ENCODE measurements around the gene CSMD2.

Gene CSMD2

GRCh38 chr1:33687000-33687399 lies 478.0 kb downstream of the CSMD2 start:
- Histone ChIP-seq H3K79me2 (ENCODE audit: insufficient read depth, low read length) (no peaks in the 10 kb centered on the region), H3K4me3 (ENCODE audit: low read depth in 1 of 2, low read length in 2 of 2) (no peak overlapping the region), H3K4me2 (ENCODE audit: insufficient read depth, low read length) (no peak overlapping the region), H3K36me3 (ENCODE audit: insufficient read depth, low read length) (no peaks in the 10 kb centered on the region), H3K9ac (ENCODE audit: low read depth, low read length) (no peak overlapping the region), H2AFZ (ENCODE audit: low read depth, low read length) (no peak overlapping the region), H3K27me3 (ENCODE audit: insufficient read depth, low read length, poor library complexity) (no peaks in the 10 kb centered on the region), H3K9me3 (ENCODE audit: insufficient read depth, low read length, severe bottlenecking) (no peaks in the 10 kb centered on the region), H3K4me1 (ENCODE audit: insufficient read depth, low read length) (no peaks in the 10 kb centered on the region), H4K20me1 (ENCODE audit: insufficient read depth, low read length) (no peaks in the 10 kb centered on the region), H3K27ac (ENCODE audit: low read length) (no peak overlapping the region)
- no peak for DNase-seq
- TF ChIP-seq, protein P1, sequence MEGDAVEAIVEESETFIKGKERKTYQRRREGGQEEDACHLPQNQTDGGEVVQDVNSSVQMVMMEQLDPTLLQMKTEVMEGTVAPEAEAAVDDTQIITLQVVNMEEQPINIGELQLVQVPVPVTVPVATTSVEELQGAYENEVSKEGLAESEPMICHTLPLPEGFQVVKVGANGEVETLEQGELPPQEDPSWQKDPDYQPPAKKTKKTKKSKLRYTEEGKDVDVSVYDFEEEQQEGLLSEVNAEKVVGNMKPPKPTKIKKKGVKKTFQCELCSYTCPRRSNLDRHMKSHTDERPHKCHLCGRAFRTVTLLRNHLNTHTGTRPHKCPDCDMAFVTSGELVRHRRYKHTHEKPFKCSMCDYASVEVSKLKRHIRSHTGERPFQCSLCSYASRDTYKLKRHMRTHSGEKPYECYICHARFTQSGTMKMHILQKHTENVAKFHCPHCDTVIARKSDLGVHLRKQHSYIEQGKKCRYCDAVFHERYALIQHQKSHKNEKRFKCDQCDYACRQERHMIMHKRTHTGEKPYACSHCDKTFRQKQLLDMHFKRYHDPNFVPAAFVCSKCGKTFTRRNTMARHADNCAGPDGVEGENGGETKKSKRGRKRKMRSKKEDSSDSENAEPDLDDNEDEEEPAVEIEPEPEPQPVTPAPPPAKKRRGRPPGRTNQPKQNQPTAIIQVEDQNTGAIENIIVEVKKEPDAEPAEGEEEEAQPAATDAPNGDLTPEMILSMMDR (IDR thresholded peaks at IDR 0.05; ENCODE audit: borderline replicate concordance, extremely low read depth, low read length, poor library complexity, severe bottlenecking): no peak
- no peak for TF ChIP-seq EZH2 (IDR thresholded peaks at IDR 0.05; ENCODE audit: borderline replicate concordance, low read depth, low read length, severe bottlenecking)
- ATAC-seq (ENCODE audit: insufficient read depth, low read depth): no peak

- Histone ChIP-seq H3K9ac (ENCODE audit: low read depth, low read length) (no peak overlapping the region), H3K27me3 (ENCODE audit: insufficient read depth, low read length, poor library complexity) (no peaks in the 10 kb centered on the region)
These were observed 478.5 kb downstream of the CSMD2 start for GRCh38 chr1:33686551-33686950.

GRCh38 chr1:33685256-33685655 lies 479.8 kb downstream of the CSMD2 start:
- H2AFZ ChIP-seq (ENCODE audit: low read depth, low read length): no peak overlapping the region
- no peak for DNase-seq
- no peak overlapping the region for H3K4me2 ChIP-seq (ENCODE audit: insufficient read depth, low read length)
- H4K20me1 ChIP-seq (ENCODE audit: insufficient read depth, low read length): no peaks in the 10 kb centered on the region
- H3K4me3 ChIP-seq (ENCODE audit: low read depth in 1 of 2, low read length in 2 of 2): no peak overlapping the region
- no peaks in the 10 kb centered on the region for H3K9me3 ChIP-seq (ENCODE audit: insufficient read depth, low read length, severe bottlenecking)
- H3K36me3 ChIP-seq (ENCODE audit: insufficient read depth, low read length): no peaks in the 10 kb centered on the region
- no peaks in the 10 kb centered on the region for H3K79me2 ChIP-seq (ENCODE audit: insufficient read depth, low read length)
- no peaks in the 10 kb centered on the region for H3K27me3 ChIP-seq (ENCODE audit: insufficient read depth, low read length, poor library complexity)
- H3K4me1 ChIP-seq (ENCODE audit: insufficient read depth, low read length): no peaks in the 10 kb centered on the region
- H3K27ac ChIP-seq (ENCODE audit: low read length): no peak overlapping the region
- ATAC-seq (ENCODE audit: insufficient read depth, low read depth): no peak
- TF ChIP-seq, protein P1 (IDR thresholded peaks at IDR 0.05; ENCODE audit: borderline replicate concordance, extremely low read depth, low read length, poor library complexity, severe bottlenecking): no peak
- no peak for TF ChIP-seq EZH2 (IDR thresholded peaks at IDR 0.05; ENCODE audit: borderline replicate concordance, low read depth, low read length, severe bottlenecking)
- no peak overlapping the region for H3K9ac ChIP-seq (ENCODE audit: low read depth, low read length)

More at GRCh38 chr1:33686551-33686950, 478.5 kb downstream of the CSMD2 start:
- Histone ChIP-seq H3K79me2 (ENCODE audit: insufficient read depth, low read length) (no peaks in the 10 kb centered on the region), H3K36me3 (ENCODE audit: insufficient read depth, low read length) (no peaks in the 10 kb centered on the region), H3K27ac (ENCODE audit: low read length) (no peak overlapping the region), H3K4me3 (ENCODE audit: low read depth in 1 of 2, low read length in 2 of 2) (no peak overlapping the region), H4K20me1 (ENCODE audit: insufficient read depth, low read length) (no peaks in the 10 kb centered on the region), H2AFZ (ENCODE audit: low read depth, low read length) (no peak overlapping the region), H3K4me1 (ENCODE audit: insufficient read depth, low read length) (no peaks in the 10 kb centered on the region), H3K9me3 (ENCODE audit: insufficient read depth, low read length, severe bottlenecking) (no peaks in the 10 kb centered on the region), H3K4me2 (ENCODE audit: insufficient read depth, low read length) (no peak overlapping the region)
- DNase-seq (no peak), ATAC-seq (ENCODE audit: insufficient read depth, low read depth) (no peak)
- TF ChIP-seq EZH2 (IDR thresholded peaks at IDR 0.05; ENCODE audit: borderline replicate concordance, low read depth, low read length, severe bottlenecking): no peak
- TF ChIP-seq, protein P1 (IDR thresholded peaks at IDR 0.05; ENCODE audit: borderline replicate concordance, extremely low read depth, low read length, poor library complexity, severe bottlenecking): no peak
